HL-60/S4 treated with retinoic acid at 250 ng/mL for 4 days and 3 days (cell line): Measurements from ENCODE around the gene PLPPR2.
"Not testable (repeated sequence)": the region's sequence is repeated elsewhere in the genome, so short reads cannot be mapped to it uniquely, and the experiment has no call there.

Experiments used
- in situ Hi-C: fragments of 300-500 bp; cut with MboI; formaldehyde crosslinking; loops from 2 replicates; pipeline ENCODE4 v1.7.0; 2022; ENCODE audit warnings: low sequenced_read_pairs

The PLPPR2 gene

GRCh38 chr19:11370744-11371143 is 15.5 kb downstream of the PLPPR2 start:
- in situ Hi-C loops: no loop called here

- in situ Hi-C loops: no loop called here
Measured at GRCh38 chr19:11373166-11373884, 18.1 kb downstream of the PLPPR2 start.

GRCh38 chr19:11373885-11374432 is 18.7 kb downstream of the PLPPR2 start:
- in situ Hi-C loops: no loop called here

- in situ Hi-C loops: no loop called here
Measured at GRCh38 chr19:11374433-11375142, 19.4 kb downstream of the PLPPR2 start, which contains the start of gene SWSAP1. SWSAP1 (plus strand) TSS chr19:11374666; CDS start chr19:11374681, 15 bp downstream.

- in situ Hi-C loops: no loop called here
Measured at GRCh38 chr19:11375143-11375948, 20.1 kb downstream of the PLPPR2 start.

- in situ Hi-C loops: no loop called here
Measured at GRCh38 chr19:11377237-11377636, 22.0 kb downstream of the PLPPR2 start.

GRCh38 chr19:11377756-11378155 is 22.5 kb downstream of the PLPPR2 start:
- in situ Hi-C loops: no loop called here

GRCh38 chr19:11378319-11379189 is 23.3 kb downstream of the PLPPR2 start:
- in situ Hi-C loops: no loop called here

- in situ Hi-C loops: not testable (repeated sequence)
Measured at GRCh38 chr19:11379269-11379845, 24.1 kb downstream of the PLPPR2 start.

GRCh38 chr19:11379857-11380350 is 24.7 kb downstream of the PLPPR2 start:
- in situ Hi-C loops: no loop called here

- in situ Hi-C loops: no loop called here
Measured at GRCh38 chr19:11380653-11381537, 25.7 kb downstream of the PLPPR2 start.

- in situ Hi-C loops: no loop called here
Measured at GRCh38 chr19:11382898-11383705, 27.9 kb downstream of the PLPPR2 start.

- in situ Hi-C loops: no loop called here
Measured at GRCh38 chr19:11383706-11384048, 28.4 kb downstream of the PLPPR2 start.

- in situ Hi-C loops: no loop called here
Measured at GRCh38 chr19:11384778-11385129, 29.5 kb downstream of the PLPPR2 start.

- in situ Hi-C loops: no loop called here
Measured at GRCh38 chr19:11387162-11388034, 32.2 kb downstream of the PLPPR2 start.

- in situ Hi-C loops: no loop called here
Measured at GRCh38 chr19:11390359-11390758, 35.1 kb downstream of the PLPPR2 start.
